Aorta (tissue), 5 donors: ENCODE measurements around the gene OR10H5. TPM values are rescaled to one million over a fixed set of nuclear protein-coding genes. Genes with fewer than 3 reads are reported as not detected.

ENCODE experiments used
- ATAC-seq: fragments of 200-7000 bp; cut with Tn5 transposase; one replicate; pipeline ENCODE4 v1.9.1; 2022; ENCODE audit warnings: moderate library complexity; ENCODE audit not compliant: low FRiP score
- DNase-seq, 2 donors: peaks; one replicate each; pipeline ENCODE4 v3.0.0-alpha.2; 2020
- H3K27ac ChIP-seq, 2 donors: one replicate each; pipeline ENCODE4 v1.5.1; 2013; ENCODE audit warnings: low read length in 2 of 2, mild to moderate bottlenecking in 2 of 2, moderate library complexity in 2 of 2, control low read depth in 1 of 2, inconsistent platforms in 1 of 2, low read depth in 1 of 2
- H3K27me3 ChIP-seq, 2 donors: one replicate each; pipeline ENCODE4 v1.6.1; 2013; ENCODE audit warnings: control low read depth in 1 of 2, low read length in 1 of 2, mild to moderate bottlenecking in 1 of 2, moderate library complexity in 1 of 2; ENCODE audit not compliant: insufficient read depth in 2 of 2, control insufficient read depth in 1 of 2
- H3K36me3 ChIP-seq, 2 donors: one replicate each; pipeline ENCODE4 v1.6.1; 2013; ENCODE audit warnings: control low read depth in 1 of 2, low read length in 1 of 2, mild to moderate bottlenecking in 1 of 2; ENCODE audit not compliant: insufficient read depth in 2 of 2, control insufficient read depth in 1 of 2
- H3K4me1 ChIP-seq, 2 donors: one replicate each; pipeline ENCODE4 v1.6.1; 2013; ENCODE audit warnings: low read length in 2 of 2, control low read depth in 1 of 2, mild to moderate bottlenecking in 1 of 2, moderate library complexity in 1 of 2; ENCODE audit not compliant: insufficient read depth in 2 of 2, control insufficient read depth in 1 of 2
- H3K4me3 ChIP-seq, 2 donors: one replicate each; pipeline ENCODE4 v1.5.1; 2013; ENCODE audit warnings: low read length in 2 of 2, control low read depth in 1 of 2, mild to moderate bottlenecking in 1 of 2
- H3K9me3 ChIP-seq: one replicate; pipeline ENCODE4 v1.6.1; 2013; ENCODE audit warnings: mild to moderate bottlenecking, low read length; ENCODE audit not compliant: control insufficient read depth
- WGBS, 2 donors: extraction: QIAGEN DNeasy Blood & Tissue Kit; methylation state at CpG; one replicate each; pipeline ENCODE4 v1.1.7; 2013; 5-methylcytosine and 5-hydroxymethylcytosine counted together
- intact Hi-C, 2 donors: fragments of 100-400 bp; cut with DNase I; formaldehyde crosslinking; loops; one replicate each; pipeline versions ENCODE4 v1.14.2 to v1.15.0; 2022
- polyA plus RNA-seq, 2 donors: library from polyadenylated mRNA; stranded (reverse); fragments of 200-250 nt; gene quantifications; one replicate each; pipeline ENCODE4 v1.2.3, GENCODE V29; 2013
- total RNA-seq, 2 donors: library from RNA; stranded (reverse); fragmentation: NEBNext Ultra II Directional; extraction: Animal tissue kit (Norgen Biotek cat#: 25700); gene quantifications; one replicate each; pipeline ENCODE4 v1.2.1, GENCODE V29; 2021
- donor health status: healthy with polysubstance abuse.
- donor health status: Bipolar disorder and iron deficiency.
- donor health status: DM: no; HTN: no; CAD: no.
- donor health status: DM: no; HTN: no; CAD: no.
- donor health status: DM: yes; HTN: yes; CAD: no.

Gene OR10H5
- total and polyA plus RNA-seq, 4 donors: not detected

GRCh38 chr19:15846923-15847322, 59.5 kb downstream of the OR10H5 start:
- DNase-seq: no peak
- intact Hi-C loops: no loop called here
- H3K36me3 ChIP-seq: no peaks in the 10 kb centered on the region
- no peaks in the 10 kb centered on the region for H3K4me1 ChIP-seq
- peaks cover 1% of the 10 kb centered on the region for H3K9me3 ChIP-seq
- H3K27ac ChIP-seq: no peak overlapping the region
- 78 to 79% methylated on average over 6 of the region's 6 CpGs for WGBS, 2 donors
- H3K4me3 ChIP-seq: no peak overlapping the region
- no peak for ATAC-seq
- peaks cover 0 to 2% of the 10 kb centered on the region in 2 donors for H3K27me3 ChIP-seq

- intact Hi-C loops: no loop called here
- 74 to 80% methylated on average over 3 of the region's 3 CpGs for WGBS, 2 donors
- H3K4me3 ChIP-seq: no peak overlapping the region
- no peak for DNase-seq
- no peak overlapping the region for H3K27ac ChIP-seq
- no peaks in the 10 kb centered on the region for H3K4me1 ChIP-seq
- ATAC-seq: no peak
- H3K36me3 ChIP-seq: no peaks in the 10 kb centered on the region
- peaks cover 0 to 2% of the 10 kb centered on the region in 2 donors for H3K27me3 ChIP-seq
- H3K9me3 ChIP-seq: peaks cover 3% of the 10 kb centered on the region
Observed at GRCh38 chr19:15850385-15850784, 62.9 kb downstream of the OR10H5 start.

Other genes starting within 250 kb of the OR10H5 start
- gene CYP4F8, start 172.4 kb upstream of the OR10H5 start, total RNA-seq: not detected
- not detected for gene CYP4F8, start 172.4 kb upstream of the OR10H5 start, polyA plus RNA-seq
- gene CYP4F3, start 146.8 kb upstream of the OR10H5 start, total RNA-seq: under 1 TPM; 0.71 to 0.90 TPM
- not detected for gene CYP4F3, start 146.8 kb upstream of the OR10H5 start, polyA plus RNA-seq
- 10 to 100 TPM in 1 of 2 donors, 1 to 10 TPM in 1; 3.1 to 14.1 TPM for gene CYP4F12, start 114.6 kb upstream of the OR10H5 start, total RNA-seq
- 1 to 10 TPM in 1 of 2 donors, under 1 TPM in 1; 0.43 to 7.0 TPM for gene CYP4F12, start 114.6 kb upstream of the OR10H5 start, polyA plus RNA-seq
- not detected for gene OR10H2, start 59.6 kb upstream of the OR10H5 start, total RNA-seq
- gene OR10H2, start 59.6 kb upstream of the OR10H5 start, polyA plus RNA-seq: not detected
- not detected for gene OR10H3, start 49.7 kb upstream of the OR10H5 start, total RNA-seq
- not detected for gene OR10H3, start 49.7 kb upstream of the OR10H5 start, polyA plus RNA-seq
- under 1 TPM in 1 of 2 donors, not detected in 1; 0.10 TPM for gene OR10H1, start 28.0 kb downstream of the OR10H5 start, total RNA-seq
- gene OR10H1, start 28.0 kb downstream of the OR10H5 start, polyA plus RNA-seq: not detected
- gene CYP4F2, start 110.4 kb downstream of the OR10H5 start, total RNA-seq: not detected
- gene CYP4F2, start 110.4 kb downstream of the OR10H5 start, polyA plus RNA-seq: 1 to 10 TPM in 1 of 2 donors, not detected in 1; 4.4 TPM
- gene CYP4F11, start 146.9 kb downstream of the OR10H5 start, total RNA-seq: 10 to 100 TPM in 1 of 2 donors, 1 to 10 TPM in 1; 3.9 to 11.0 TPM
- gene CYP4F11, start 146.9 kb downstream of the OR10H5 start, polyA plus RNA-seq: 10 to 100 TPM in 1 of 2 donors, 1 to 10 TPM in 1; 1.5 to 10.4 TPM
- not detected for gene OR10H4, start 161.3 kb downstream of the OR10H5 start, total RNA-seq
- gene OR10H4, start 161.3 kb downstream of the OR10H5 start, polyA plus RNA-seq: not detected